NCI-H2029 (cell line): Measurements from ENCODE around the gene CT45A1.
"Not testable (repeated sequence)": the region's sequence is repeated elsewhere in the genome, so short reads cannot be mapped to it uniquely, and the experiment has no call there.

Experiments used
- DNase-seq: peaks from one replicate; lab custom pipeline; 2025; lab: John Stamatoyannopoulos, UW

The CT45A1 gene

GRCh38 chrX:135713183-135713689, at the start of gene CT45A1:
Gene CT45A1 (plus strand): TSS chrX:135713639. CDS start chrX:135718941, 5,302 bp downstream.
- not testable (repeated sequence) for DNase-seq

- DNase-seq: not testable (repeated sequence)
These were observed 40.5 kb upstream of the CT45A1 start for GRCh38 chrX:135672979-135673378.

GRCh38 chrX:135688137-135688536, 25.3 kb upstream of the CT45A1 start:
- DNase-seq: no peak

GRCh38 chrX:135695471-135695870, 18.0 kb upstream of the CT45A1 start:
- DNase-seq: no peak

- DNase-seq: no peak
These were observed 15.8 kb upstream of the CT45A1 start for GRCh38 chrX:135697601-135698000.

GRCh38 chrX:135698924-135699323, 14.5 kb upstream of the CT45A1 start:
- no peak for DNase-seq

GRCh38 chrX:135707880-135708279, 5.6 kb upstream of the CT45A1 start:
- no peak for DNase-seq

- no peak for DNase-seq
These were observed 356 bp downstream of the CT45A1 start for GRCh38 chrX:135713795-135714194.

- not testable (repeated sequence) for DNase-seq
These were observed 21.2 kb downstream of the CT45A1 start for GRCh38 chrX:135734666-135735065.

- no peak for DNase-seq
These were observed 24.1 kb downstream of the CT45A1 start for GRCh38 chrX:135737366-135738071.

- no peak for DNase-seq
These were observed 27.3 kb downstream of the CT45A1 start for GRCh38 chrX:135740681-135741149.

- DNase-seq: no peak
These were observed 27.8 kb downstream of the CT45A1 start for GRCh38 chrX:135741192-135741715.

- not testable (repeated sequence) for DNase-seq
These were observed 31.3 kb downstream of the CT45A1 start for GRCh38 chrX:135744739-135745138.

- DNase-seq: not testable (repeated sequence)
These were observed 54.7 kb downstream of the CT45A1 start, which contains the start of gene CT45A3 for GRCh38 chrX:135768091-135768490. Gene CT45A3 (minus strand): TSS chrX:135768191. CDS start chrX:135764444, 3,747 bp downstream.
